ENCODE measurements around the gene CEP78. TPM values are rescaled to one million over a fixed set of nuclear protein-coding genes. Genes with fewer than 3 reads are reported as not detected.

The CEP78 gene
- total RNA-seq, 5 donors from 2014 or later (not counting 1 experiment from before 2014, with no cell fraction given), result 23.2 to 37.4 (median 29.5) TPM

DNA sequence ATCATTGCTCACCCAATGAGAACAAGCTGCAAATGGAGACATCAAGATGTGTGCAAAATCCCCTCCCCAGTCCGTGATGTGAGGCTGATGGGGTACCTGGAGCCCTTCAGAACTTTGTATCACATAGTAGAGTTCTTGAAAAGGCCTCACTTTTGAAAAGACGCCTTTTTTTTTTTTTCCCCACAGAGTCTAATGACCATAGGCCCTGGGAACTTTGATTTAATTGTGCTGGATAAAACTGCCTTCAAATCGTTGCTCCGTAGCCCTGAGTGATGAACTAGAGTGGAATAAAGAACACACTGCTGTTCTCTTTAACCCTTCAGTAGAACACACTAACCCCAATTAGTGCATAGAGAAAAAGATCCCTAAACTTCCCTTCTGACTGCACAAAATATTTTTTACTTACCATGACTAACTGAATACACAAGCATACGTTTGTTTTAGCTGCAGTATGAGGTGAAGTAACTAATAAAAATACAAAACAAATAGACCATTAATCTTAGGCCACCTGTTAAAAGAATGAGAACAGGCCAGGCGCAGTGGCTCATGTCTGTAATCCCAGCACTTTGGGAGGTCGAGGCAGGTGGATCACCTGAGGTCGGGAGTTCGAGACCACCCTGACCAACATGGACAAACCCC is 76.1 kb downstream of the CEP78 start:
- no peak overlapping the region for H3K4me3 Mint-ChIP-seq
- CTCF ChIA-PET, result no interaction called here
- Histone ChIP-seq H3K27me3 (replicated peaks in 1 of 2; ENCODE audit: control insufficient read depth in 2 of 2, extremely low read depth in 1 of 2, insufficient read depth in 2 of 2, low read length in 1 of 2) (no peaks in the 10 kb centered on the region), H3K4me3 (ENCODE audit: control insufficient read depth in 1 of 2, extremely low read depth in 1 of 2, low read length in 1 of 2) (no peak overlapping the region), H3K4me1 (ENCODE audit: control insufficient read depth in 1 of 2, extremely low read depth in 1 of 2, insufficient read depth in 2 of 2, low read length in 2 of 2) (no peaks in the 10 kb centered on the region), H3K36me3 (ENCODE audit: control insufficient read depth in 2 of 2, extremely low read depth in 1 of 2, insufficient read depth in 1 of 2, low read length in 1 of 2) (peaks cover 3 to 14% of the 10 kb centered on the region in 2 donors), H3K27ac (ENCODE audit: low read length) (no peak overlapping the region), H3K9me3 (no peaks in the 10 kb centered on the region)
- 100% methylated on average over 4 of the region's 9 CpGs for WGBS (ENCODE audit: insufficient coverage)
- H3K9me3 Mint-ChIP-seq, result no peaks in the 10 kb centered on the region
- peaks cover 35% of the 10 kb centered on the region for H3K36me3 Mint-ChIP-seq
- no peaks in the 10 kb centered on the region for H3K4me1 Mint-ChIP-seq
- no peak for ATAC-seq (replicated peaks in 1 of 4)
- no peak for DNase-seq
- H3K27ac Mint-ChIP-seq, result no peak overlapping the region
- no peaks in the 10 kb centered on the region for H3K27me3 Mint-ChIP-seq
- POLR2A ChIA-PET, result no interaction called here

DNA sequence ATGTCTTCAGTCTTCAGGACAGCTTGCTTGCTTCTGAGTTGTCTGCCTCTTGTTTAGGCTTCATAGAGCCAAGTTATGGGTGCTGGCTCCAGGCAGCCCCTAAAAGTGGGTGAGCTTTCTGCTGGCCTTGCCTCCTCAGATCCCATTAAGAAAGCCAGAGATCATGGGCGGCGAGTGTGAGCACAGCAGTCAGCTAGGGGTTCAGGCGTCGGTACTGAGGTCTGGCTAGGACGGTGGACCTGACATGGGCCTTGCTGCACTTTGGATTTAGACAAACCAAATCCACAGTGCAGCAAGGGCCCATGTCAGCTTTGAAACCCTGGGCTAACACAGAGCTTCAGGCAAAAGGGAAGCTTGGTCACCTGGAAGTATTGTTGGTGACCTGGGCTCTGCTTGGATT is 78.7 kb downstream of the CEP78 start:
- Mint-ChIP-seq H3K27ac (no peak overlapping the region), H3K4me1 (no peaks in the 10 kb centered on the region), H3K9me3 (no peaks in the 10 kb centered on the region), H3K4me3 (no peak overlapping the region), H3K27me3 (no peaks in the 10 kb centered on the region), H3K36me3 (peaks cover 44% of the 10 kb centered on the region)
- CTCF ChIA-PET, result interaction anchor here in 1 of 2 donors (0.6 kb wide), 1 partner anchor 832 kb away, joined by 3 read pairs; no protein-coding TSS in a partner anchor
- WGBS (ENCODE audit: insufficient coverage), result 97% methylated on average over 5 of the region's 5 CpGs
- H3K36me3 ChIP-seq (ENCODE audit: control insufficient read depth in 2 of 2, extremely low read depth in 1 of 2, insufficient read depth in 1 of 2, low read length in 1 of 2), result peaks cover 10 to 17% of the 10 kb centered on the region in 2 donors
- H3K9me3 ChIP-seq, result no peaks in the 10 kb centered on the region
- ATAC-seq (replicated peaks in 1 of 4) (no peak), DNase-seq (no peak)
- POLR2A ChIA-PET, result no interaction called here
- no peak overlapping the region for H3K4me3 ChIP-seq (ENCODE audit: control insufficient read depth in 1 of 2, extremely low read depth in 1 of 2, low read length in 1 of 2)
- H3K4me1 ChIP-seq (ENCODE audit: control insufficient read depth in 1 of 2, extremely low read depth in 1 of 2, insufficient read depth in 2 of 2, low read length in 2 of 2), result no peaks in the 10 kb centered on the region
- no peaks in the 10 kb centered on the region for H3K27me3 ChIP-seq (replicated peaks in 1 of 2; ENCODE audit: control insufficient read depth in 2 of 2, extremely low read depth in 1 of 2, insufficient read depth in 2 of 2, low read length in 1 of 2)
- H3K27ac ChIP-seq (ENCODE audit: low read length), result no peak overlapping the region

DNA sequence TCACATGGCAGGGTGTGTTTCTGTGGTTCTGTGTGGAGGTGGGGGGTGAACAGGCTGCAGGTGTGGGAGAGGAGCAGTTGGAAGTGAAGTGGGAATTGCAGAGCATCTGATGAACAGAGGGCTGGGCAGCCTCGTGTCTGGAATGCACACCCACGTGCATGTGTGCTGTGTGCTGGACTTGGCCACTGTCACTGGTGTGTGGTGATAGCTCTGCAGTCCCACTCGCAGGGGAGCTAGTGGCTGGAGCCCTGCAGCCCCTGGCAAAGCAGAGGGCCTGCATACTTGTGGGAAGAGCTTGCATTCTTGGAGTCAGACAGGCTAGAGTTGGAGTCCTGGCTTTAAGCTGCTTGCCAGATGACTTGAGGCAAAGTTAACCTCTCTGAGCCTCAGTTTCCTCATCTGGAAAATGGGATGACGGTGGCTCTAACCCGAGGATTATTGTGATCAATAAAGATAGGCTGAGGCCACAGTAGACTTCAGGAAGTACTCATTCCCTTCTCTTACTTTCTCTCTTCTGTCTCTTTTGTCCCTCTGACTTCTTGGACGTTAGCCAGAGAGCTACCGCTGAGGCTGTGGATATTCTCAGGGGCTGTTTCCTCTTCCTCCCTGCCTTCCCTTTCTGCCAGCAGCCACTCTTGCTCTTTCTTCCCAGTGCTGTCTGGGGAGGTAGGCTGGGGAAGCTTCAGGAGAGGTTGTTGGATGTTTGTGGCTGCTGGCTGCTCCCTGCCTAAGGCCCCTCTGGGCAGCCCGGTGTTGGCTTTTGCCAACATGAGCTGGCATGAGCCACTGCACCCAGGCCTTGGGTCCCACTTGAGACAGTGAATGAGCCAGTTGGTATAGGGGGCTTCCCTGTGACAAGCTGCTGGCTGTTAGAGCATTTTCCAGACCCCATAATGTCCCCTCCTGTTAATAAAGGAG is 79.3 kb downstream of the CEP78 start:
- ChIA-PET CTCF (interaction anchor here in 1 of 2 donors (0.6 kb wide), 1 partner anchor 832 kb away, joined by 3 read pairs; no protein-coding TSS in a partner anchor), POLR2A (no interaction called here)
- DNase-seq, result no peak
- Mint-ChIP-seq H3K27me3 (no peaks in the 10 kb centered on the region), H3K27ac (no peak overlapping the region), H3K36me3 (peaks cover 44% of the 10 kb centered on the region), H3K4me3 (no peak overlapping the region), H3K4me1 (no peaks in the 10 kb centered on the region), H3K9me3 (peaks cover 0 to 4% (median 0%) of the 10 kb centered on the region in 3 donors)
- ATAC-seq (replicated peaks in 1 of 4), result no peak
- Histone ChIP-seq H3K4me1 (ENCODE audit: control insufficient read depth in 1 of 2, extremely low read depth in 1 of 2, insufficient read depth in 2 of 2, low read length in 2 of 2) (no peaks in the 10 kb centered on the region), H3K4me3 (ENCODE audit: control insufficient read depth in 1 of 2, extremely low read depth in 1 of 2, low read length in 1 of 2) (no peak overlapping the region), H3K27ac (ENCODE audit: low read length) (no peak overlapping the region), H3K27me3 (replicated peaks in 1 of 2; ENCODE audit: control insufficient read depth in 2 of 2, extremely low read depth in 1 of 2, insufficient read depth in 2 of 2, low read length in 1 of 2) (no peaks in the 10 kb centered on the region), H3K9me3 (no peaks in the 10 kb centered on the region), H3K36me3 (ENCODE audit: control insufficient read depth in 2 of 2, extremely low read depth in 1 of 2, insufficient read depth in 1 of 2, low read length in 1 of 2) (peaks cover 8 to 14% of the 10 kb centered on the region in 2 donors)
- 90% methylated on average over 4 of the region's 8 CpGs for WGBS (ENCODE audit: insufficient coverage)

DNA sequence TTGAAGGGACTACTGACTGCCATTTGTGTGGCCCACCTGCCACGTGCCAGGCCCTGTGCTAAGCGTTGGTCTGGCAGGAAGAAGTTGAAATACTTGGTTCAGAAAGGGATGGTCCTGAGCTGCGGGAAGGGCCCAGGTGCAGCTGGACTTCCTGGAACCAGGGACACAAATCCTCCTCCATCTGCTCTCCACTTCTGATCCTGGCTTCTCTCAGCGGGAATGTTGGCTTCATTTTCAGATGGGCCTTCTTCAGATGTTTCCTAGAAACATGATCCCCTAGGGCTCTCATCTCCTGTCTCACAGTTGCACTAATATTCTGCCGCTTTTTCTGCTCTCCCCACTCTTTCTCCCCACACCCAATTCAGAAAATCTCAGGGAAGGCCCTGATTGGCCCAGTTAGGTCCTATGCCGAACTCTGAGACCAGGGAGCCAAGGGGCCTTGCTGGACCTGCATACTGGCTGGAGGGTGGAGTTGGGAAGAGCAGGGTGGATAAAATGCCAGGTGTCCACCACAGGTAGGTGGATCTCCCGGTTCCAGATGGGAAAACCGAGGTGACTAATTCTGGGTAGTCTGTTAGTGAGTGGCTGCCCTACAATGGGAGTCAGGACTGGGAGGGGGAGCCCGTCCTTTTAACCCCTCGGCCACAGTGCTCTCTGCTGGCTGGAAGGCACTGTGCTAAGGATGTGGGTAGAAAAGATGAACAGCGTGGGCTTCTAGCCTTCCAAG is 80.5 kb downstream of the CEP78 start:
- DNase-seq (no peak), ATAC-seq (replicated peaks in 1 of 4) (no peak)
- peaks cover 45% of the 10 kb centered on the region for H3K36me3 Mint-ChIP-seq
- H3K9me3 Mint-ChIP-seq, result peaks cover 0 to 4% (median 0%) of the 10 kb centered on the region in 3 donors
- H3K27ac Mint-ChIP-seq, result no peak overlapping the region
- no peak overlapping the region for H3K4me3 Mint-ChIP-seq
- Histone ChIP-seq H3K9me3 (no peaks in the 10 kb centered on the region), H3K4me1 (ENCODE audit: control insufficient read depth in 1 of 2, extremely low read depth in 1 of 2, insufficient read depth in 2 of 2, low read length in 2 of 2) (no peaks in the 10 kb centered on the region), H3K27ac (ENCODE audit: low read length) (no peak overlapping the region), H3K36me3 (ENCODE audit: control insufficient read depth in 2 of 2, extremely low read depth in 1 of 2, insufficient read depth in 1 of 2, low read length in 1 of 2) (peaks cover 8 to 9% of the 10 kb centered on the region in 2 donors), H3K4me3 (ENCODE audit: control insufficient read depth in 1 of 2, extremely low read depth in 1 of 2, low read length in 1 of 2) (no peak overlapping the region), H3K27me3 (replicated peaks in 1 of 2; ENCODE audit: control insufficient read depth in 2 of 2, extremely low read depth in 1 of 2, insufficient read depth in 2 of 2, low read length in 1 of 2) (no peaks in the 10 kb centered on the region)
- WGBS (ENCODE audit: insufficient coverage), result 95% methylated on average over 6 of the region's 11 CpGs
- POLR2A ChIA-PET, result no interaction called here
- CTCF ChIA-PET, result no interaction called here
- H3K27me3 Mint-ChIP-seq, result no peaks in the 10 kb centered on the region
- H3K4me1 Mint-ChIP-seq, result no peaks in the 10 kb centered on the region

DNA sequence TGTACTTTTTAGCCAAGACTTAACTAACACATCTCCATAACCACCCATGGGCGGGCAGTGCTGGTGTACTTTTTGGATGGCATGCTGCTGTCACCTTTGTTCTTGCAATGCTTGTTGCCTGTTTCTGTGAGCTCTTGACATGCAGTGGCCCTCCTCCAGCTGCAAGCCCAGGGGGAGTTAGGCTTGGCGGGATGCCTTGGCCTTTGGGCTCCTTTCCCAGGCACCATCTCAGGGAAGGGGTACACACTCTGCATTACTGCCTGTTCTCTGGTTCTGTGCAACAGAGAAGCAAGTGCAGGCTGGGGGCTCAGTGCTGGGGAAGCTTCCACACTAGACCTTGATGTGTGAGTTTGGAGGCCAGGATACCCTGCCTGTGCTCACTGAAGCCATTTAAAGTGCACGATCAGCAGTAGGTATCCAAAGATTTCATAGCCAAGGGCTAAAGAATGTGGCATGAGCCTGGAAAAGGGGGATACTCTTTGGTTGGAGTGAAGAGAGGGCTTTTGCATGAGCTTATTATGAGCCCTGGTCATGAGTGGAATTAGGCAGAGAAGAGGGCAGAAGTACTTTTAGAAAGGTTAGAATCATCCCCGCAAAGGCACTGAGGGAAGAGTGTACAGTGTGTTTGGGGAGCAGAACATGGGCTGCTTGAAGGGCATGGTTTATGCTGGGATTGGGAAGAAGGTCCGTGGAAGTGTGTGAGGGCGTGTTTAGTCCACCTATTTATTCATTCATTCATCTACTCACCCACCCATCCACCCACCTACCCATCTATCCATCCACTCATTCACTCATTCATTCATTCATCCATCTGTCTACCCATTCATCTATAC is 83.5 kb downstream of the CEP78 start:
- H3K4me1 Mint-ChIP-seq, result no peaks in the 10 kb centered on the region
- peaks cover 45% of the 10 kb centered on the region for H3K36me3 Mint-ChIP-seq
- no peak overlapping the region for H3K27ac ChIP-seq (ENCODE audit: low read length)
- no peak overlapping the region for H3K4me3 Mint-ChIP-seq
- no peaks in the 10 kb centered on the region for H3K27me3 Mint-ChIP-seq
- CTCF ChIA-PET, result no interaction called here
- peaks cover 8% of the 10 kb centered on the region in 2 donors for H3K36me3 ChIP-seq (ENCODE audit: control insufficient read depth in 2 of 2, extremely low read depth in 1 of 2, insufficient read depth in 1 of 2, low read length in 1 of 2)
- ATAC-seq (replicated peaks in 1 of 4), result no peak
- WGBS (ENCODE audit: insufficient coverage), result 100% methylated on average over 3 of the region's 6 CpGs
- H3K9me3 ChIP-seq, result no peaks in the 10 kb centered on the region
- H3K27me3 ChIP-seq (replicated peaks in 1 of 2; ENCODE audit: control insufficient read depth in 2 of 2, extremely low read depth in 1 of 2, insufficient read depth in 2 of 2, low read length in 1 of 2), result no peaks in the 10 kb centered on the region
- H3K9me3 Mint-ChIP-seq, result peaks cover 0 to 4% (median 0%) of the 10 kb centered on the region in 3 donors
- no peaks in the 10 kb centered on the region for H3K4me1 ChIP-seq (ENCODE audit: control insufficient read depth in 1 of 2, extremely low read depth in 1 of 2, insufficient read depth in 2 of 2, low read length in 2 of 2)
- no peak overlapping the region for H3K4me3 ChIP-seq (ENCODE audit: control insufficient read depth in 1 of 2, extremely low read depth in 1 of 2, low read length in 1 of 2)
- DNase-seq, result no peak
- no peak overlapping the region for H3K27ac Mint-ChIP-seq
- POLR2A ChIA-PET, result no interaction called here
